ENCODE measurements around the gene CAMK2D. TPM values are rescaled to one million over a fixed set of nuclear protein-coding genes. Genes with fewer than 3 reads are reported as not detected.

Gene CAMK2D
- total and polyA plus RNA-seq, 8 donors = 8.8 to 155 (median 64.5) TPM

- Histone ChIP-seq H3K4me3 (no peak overlapping the region), H3K4me1 (peaks cover 4 to 55% (median 31%) of the 10 kb centered on the region in 4 donors), H3K9me3 (peaks cover 0 to 5% (median 0%) of the 10 kb centered on the region in 4 donors), H3K36me3 (peaks cover 0 to under 1% (median 0%) of the 10 kb centered on the region in 4 donors), H3K27ac (peak overlapping the region in 4 of 5 donors; percentile 63 to 74 (median 66)), H3K27me3 (no peaks in the 10 kb centered on the region)
- intact Hi-C loops (cut with DNase I; ENCODE audit: low total_unique reads) = no loop called here
- no peak for DNase-seq
- 86 to 93% (median 89%) methylated on average over 2 to 3 of the region's 3 CpGs for WGBS, 5 donors
- no peak for TF ChIP-seq POLR2A (IDR thresholded peaks at IDR 0.05)
- no peak for TF ChIP-seq EP300 (IDR thresholded peaks at IDR 0.05)
- TF ChIP-seq POLR2AphosphoS5 (IDR thresholded peaks at IDR 0.05) = no peak
- TF ChIP-seq CTCF (IDR thresholded peaks at IDR 0.05) = no peak
Observed at GRCh38 chr4:113447061-113447460, 314.5 kb downstream of the CAMK2D start.

DNA sequence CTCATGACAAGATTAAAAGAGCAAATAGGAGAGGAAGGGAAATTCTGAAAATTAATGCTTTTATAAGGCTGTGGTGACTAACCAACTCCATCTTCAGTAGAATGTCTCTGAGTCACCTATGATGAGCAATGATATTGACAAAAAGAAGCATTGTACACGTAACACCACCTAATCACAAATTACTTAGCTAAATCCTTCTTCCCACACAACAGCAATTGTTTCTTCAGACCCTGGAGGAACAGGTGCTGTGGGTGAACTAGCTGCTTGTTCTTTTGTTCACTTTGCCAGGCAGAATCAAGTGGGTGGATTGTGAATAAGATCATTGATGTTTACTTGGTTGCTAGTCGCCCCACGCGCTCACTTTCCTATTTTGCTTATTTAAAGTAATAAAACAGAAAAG lies 315.5 kb downstream of the CAMK2D start:
- peaks cover 4 to 48% (median 27%) of the 10 kb centered on the region in 4 donors for H3K4me1 ChIP-seq
- intact Hi-C loops (cut with DNase I; ENCODE audit: low total_unique reads) = no loop called here
- no peaks in the 10 kb centered on the region for H3K36me3 ChIP-seq
- H3K9me3 ChIP-seq = peaks cover 0 to 5% (median 0%) of the 10 kb centered on the region in 4 donors
- 41 to 54% (median 48%) methylated on average over 4 of the region's 4 CpGs for WGBS, 5 donors
- H3K27me3 ChIP-seq = no peaks in the 10 kb centered on the region
- no peak overlapping the region for H3K4me3 ChIP-seq
- no peak for DNase-seq
- TF ChIP-seq EP300 (IDR thresholded peaks at IDR 0.05) (no peak), POLR2AphosphoS5 (IDR thresholded peaks at IDR 0.05) (peak in 1 of 3 donors; percentile 48)
- peak overlapping the region in 4 of 5 donors; percentile 64 to 74 (median 68) for H3K27ac ChIP-seq

- Histone ChIP-seq H3K36me3 (no peaks in the 10 kb centered on the region), H3K9me3 (peaks cover 0 to 5% (median 0%) of the 10 kb centered on the region in 4 donors), H3K27ac (peak overlapping the region in 4 of 5 donors; percentile 64 to 74 (median 68)), H3K4me1 (peaks cover 4 to 48% (median 25%) of the 10 kb centered on the region in 4 donors), H3K27me3 (no peaks in the 10 kb centered on the region), H3K4me3 (no peak overlapping the region)
- DNase-seq = peak in 1 of 2 donors; percentile 68
- TF ChIP-seq POLR2AphosphoS5 (IDR thresholded peaks at IDR 0.05) (peak; percentile 65 to 90 (median 68)), EP300 (IDR thresholded peaks at IDR 0.05) (no peak)
- 30 to 66% (median 55%) methylated on average over 5 of the region's 5 CpGs for WGBS, 5 donors
- intact Hi-C loops (cut with DNase I; ENCODE audit: low total_unique reads) = no loop called here
Observed at GRCh38 chr4:113445286-113445685, 316.3 kb downstream of the CAMK2D start.

- Histone ChIP-seq H3K36me3 (no peaks in the 10 kb centered on the region), H3K27ac (peak overlapping the region in 2 of 5 donors; percentile 64 to 74), H3K4me1 (peaks cover 4 to 46% (median 25%) of the 10 kb centered on the region in 4 donors), H3K4me3 (no peak overlapping the region), H3K9me3 (peaks cover 0 to 5% (median 0%) of the 10 kb centered on the region in 4 donors), H3K27me3 (no peaks in the 10 kb centered on the region)
- WGBS, 5 donors = 41 to 74% (median 71%) methylated on average over 1 of the region's 1 CpG
- intact Hi-C loops (cut with DNase I; ENCODE audit: low total_unique reads) = no loop called here
- TF ChIP-seq CTCF (IDR thresholded peaks at IDR 0.05) (no peak), EP300 (IDR thresholded peaks at IDR 0.05) (no peak), POLR2AphosphoS5 (IDR thresholded peaks at IDR 0.05) (no peak), POLR2A (IDR thresholded peaks at IDR 0.05) (no peak)
- DNase-seq = no peak
Observed at GRCh38 chr4:113444386-113444785, 317.2 kb downstream of the CAMK2D start.

DNA sequence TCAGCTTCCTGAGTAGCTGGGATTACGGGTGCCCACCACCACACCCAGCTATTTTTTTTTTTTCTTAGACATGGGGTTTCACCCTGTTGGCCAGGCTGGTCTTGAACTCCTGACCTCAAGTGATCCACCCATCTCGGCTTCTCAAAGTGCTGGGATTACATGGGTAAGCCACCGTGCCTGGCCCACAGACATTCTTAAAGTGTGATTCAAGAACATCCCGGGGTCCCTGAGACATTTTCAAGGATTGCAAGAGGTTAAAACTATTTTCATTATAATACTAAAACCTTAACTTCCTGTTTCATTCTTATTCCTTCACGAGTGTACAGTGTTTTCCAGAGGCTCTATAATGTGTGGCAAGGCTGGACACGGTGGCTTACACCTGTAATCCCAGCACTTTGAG lies 318.7 kb downstream of the CAMK2D start:
- Histone ChIP-seq H3K4me3 (no peak overlapping the region), H3K9me3 (peaks cover 0 to 5% (median 0%) of the 10 kb centered on the region in 4 donors), H3K36me3 (no peaks in the 10 kb centered on the region), H3K27ac (no peak overlapping the region), H3K4me1 (peaks cover 4 to 37% (median 21%) of the 10 kb centered on the region in 4 donors), H3K27me3 (no peaks in the 10 kb centered on the region)
- intact Hi-C loops (cut with DNase I; ENCODE audit: low total_unique reads) = no loop called here
- no peak for DNase-seq
- WGBS, 5 donors = 76 to 84% (median 80%) methylated on average over 6 of the region's 6 CpGs
- TF ChIP-seq EP300 (IDR thresholded peaks at IDR 0.05) = no peak
- no peak for TF ChIP-seq POLR2AphosphoS5 (IDR thresholded peaks at IDR 0.05)
- no peak for TF ChIP-seq POLR2A (IDR thresholded peaks at IDR 0.05)
- TF ChIP-seq CTCF (IDR thresholded peaks at IDR 0.05) = no peak

Data from stomach (tissue), 9 donors.